Peyer's patch (tissue), 4 donors: ENCODE results near the gene METTL15.

Source experiments
- CTCF ChIP-seq, 6 experiments: fragments of 450-650 bp in 4 of 6; fragments of 200-600 bp in 2 of 6; sonication (generic) in 1 of 6; IDR thresholded peaks; one replicate each; pipeline ENCODE4 v1.5.1; 2017 to 2019; ENCODE audit warnings: antibody characterized with exemption in 6 of 6, mild to moderate bottlenecking in 3 of 6, moderate library complexity in 1 of 6
- POLR2A ChIP-seq, 2 donors: fragments of 450-650 bp; IDR thresholded peaks; one replicate each; pipeline ENCODE4 v1.5.1; 2017; ENCODE audit warnings: antibody characterized with exemption in 2 of 2, mild to moderate bottlenecking in 2 of 2, moderate library complexity in 2 of 2

GRCh38 chr11:28223577-28223976 lies 115.4 kb downstream of the METTL15 start:
- no peak for TF ChIP-seq CTCF (IDR thresholded peaks at IDR 0.05)
- TF ChIP-seq POLR2A (IDR thresholded peaks at IDR 0.05): no peak
